Hepatocyte (in vitro differentiated cells): Measurements from ENCODE around the gene NRG3. TPM values are rescaled to one million over a fixed set of nuclear protein-coding genes. Genes with fewer than 3 reads are reported as not detected.
A peak's percentile ranks its signal among the peaks of the same experiment; 100 is the strongest.

Experiments
- DNase-seq: peaks from one replicate; pipeline ENCODE4 v3.0.0-alpha.2; 2016; ENCODE audit warnings: low spot score
- H2AFZ ChIP-seq: fragments of 200-600 bp; sonication (generic); 2 replicates; pipeline ENCODE4 v1.6.0; 2016; ENCODE audit warnings: antibody characterized with exemption, mild to moderate bottlenecking
- H3K27ac ChIP-seq: fragments of 200-600 bp; sonication (generic); 2 replicates; pipeline ENCODE4 v1.5.1; 2016; ENCODE audit warnings: mild to moderate bottlenecking
- H3K27me3 ChIP-seq: fragments of 200-600 bp; sonication (generic); 2 replicates; pipeline ENCODE4 v1.6.1; 2016
- H3K36me3 ChIP-seq: fragments of 200-600 bp; sonication (generic); replicated peaks from 2 replicates; pipeline ENCODE4 v1.5.1; 2016; ENCODE audit warnings: low read depth; ENCODE audit not compliant: insufficient read depth
- H3K4me1 ChIP-seq: fragments of 200-600 bp; sonication (generic); 2 replicates; pipeline ENCODE4 v1.5.1; 2016; ENCODE audit warnings: mild to moderate bottlenecking, moderate library complexity; ENCODE audit not compliant: insufficient read depth
- H3K4me2 ChIP-seq: fragments of 200-600 bp; sonication (generic); 2 replicates; pipeline ENCODE4 v1.6.0; 2016
- H3K4me3 ChIP-seq: fragments of 200-600 bp; sonication (generic); 2 replicates; pipeline ENCODE4 v1.5.1; 2016; ENCODE audit warnings: mild to moderate bottlenecking
- H3K79me2 ChIP-seq: fragments of 200-600 bp; sonication (generic); 2 replicates; pipeline ENCODE4 v1.6.0; 2017; ENCODE audit warnings: mild to moderate bottlenecking
- H3K9me2 ChIP-seq: fragments of 200-600 bp; sonication (generic); replicated peaks from 2 replicates; pipeline ENCODE4 v1.6.0; 2017; ENCODE audit warnings: mild to moderate bottlenecking; ENCODE audit not compliant: insufficient read depth
- H3K9me3 ChIP-seq: fragments of 200-600 bp; sonication (generic); 2 replicates; pipeline ENCODE4 v1.5.1; 2016; ENCODE audit warnings: low read depth, mild to moderate bottlenecking
- H4K20me1 ChIP-seq: fragments of 200-600 bp; sonication (generic); 2 replicates; pipeline ENCODE4 v1.6.0; 2016; ENCODE audit warnings: mild to moderate bottlenecking; ENCODE audit not compliant: insufficient read depth, poor library complexity, severe bottlenecking
- EZH2 ChIP-seq: fragments of 200-600 bp; sonication (generic); IDR thresholded peaks from 2 replicates; pipeline ENCODE4 v1.6.1; 2016; ENCODE audit warnings: antibody characterized with exemption, mild to moderate bottlenecking, borderline replicate concordance
- EZH2phosphoT487 ChIP-seq: fragments of 200-600 bp; sonication (generic); IDR thresholded peaks from one replicate; pipeline ENCODE4 v1.6.1; 2018; ENCODE audit warnings: antibody characterized with exemption, mild to moderate bottlenecking, low read depth, moderate library complexity; ENCODE audit not compliant: unreplicated experiment, severe bottlenecking
- WGBS: methylation state at CpG from one replicate; pipeline ENCODE4 v1.1.6; 2016; ENCODE audit warnings: low lambda C conversion rate; ENCODE audit errors: missing lambda C conversion rate; 5-methylcytosine and 5-hydroxymethylcytosine counted together
- polyA plus RNA-seq: library from polyadenylated mRNA; unstranded; fragments of >200 nt; fragmentation: Nextera tagmentation; extraction: Ambion mirVana; gene quantifications from 2 replicates; pipeline ENCODE4 v1.2.1, GENCODE V29; 2016
- total RNA-seq: library from RNA; depleted of rRNA; stranded (reverse); fragments of >200 nt; gene quantifications from 2 replicates; pipeline ENCODE4 v1.2.3, GENCODE V29; 2014
- TF ChIP-seq, protein P1 (sequence below): fragments of 200-600 bp; sonication (generic); IDR thresholded peaks from 2 replicates; pipeline ENCODE4 v1.5.1; 2016; ENCODE audit warnings: antibody characterized with exemption, mild to moderate bottlenecking; ENCODE audit not compliant: poor library complexity

NRG3 gene
- total and polyA plus RNA-seq, 2 experiments from 2014 or later: 0.57 to 2.0 TPM

DNA sequence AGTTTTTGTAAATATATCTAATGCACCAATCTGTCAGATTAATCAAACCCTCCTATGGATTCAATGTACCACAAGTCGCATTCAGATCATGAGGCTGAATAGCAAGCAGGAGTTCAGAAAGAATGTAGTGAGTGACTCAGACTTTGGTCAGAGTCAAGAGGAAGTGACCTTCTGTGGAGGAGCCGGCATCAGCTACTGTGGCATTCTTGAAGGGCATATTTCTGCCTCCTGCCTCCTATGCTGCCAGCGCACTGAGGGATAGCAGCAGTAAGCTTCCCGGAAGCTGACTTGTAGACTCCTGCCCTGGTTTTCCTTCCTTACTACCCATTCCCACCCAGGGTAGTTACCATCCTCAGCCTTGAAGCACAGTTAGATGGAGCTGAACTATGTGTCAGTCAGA lies 867.5 kb downstream of the NRG3 start:
- no peaks in the 10 kb centered on the region for H3K36me3 ChIP-seq
- no peak overlapping the region for H2AFZ ChIP-seq

DNA sequence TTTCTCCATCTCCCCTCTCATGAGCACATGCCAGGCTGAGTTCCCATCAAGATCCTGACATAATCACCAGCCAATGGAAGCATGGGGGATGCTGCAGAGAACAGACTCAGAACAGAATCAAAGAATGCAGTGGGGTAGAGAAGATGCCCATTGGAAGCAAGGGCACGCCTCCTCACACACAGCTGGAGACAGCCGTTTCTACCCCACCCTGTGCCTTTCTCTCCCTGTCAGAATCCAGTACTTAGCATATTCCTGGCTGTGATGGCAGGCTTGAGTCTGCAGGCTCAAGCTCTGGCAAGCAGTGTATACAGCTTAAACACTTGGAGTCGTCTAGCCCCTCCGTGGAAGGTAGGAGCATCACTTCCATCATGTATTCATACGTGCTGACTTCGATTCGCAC lies 867.9 kb downstream of the NRG3 start:
- no peak overlapping the region for H3K4me2 ChIP-seq

More for the DNA sequence above, 867.5 kb downstream of the NRG3 start:
- TF ChIP-seq, protein P1, sequence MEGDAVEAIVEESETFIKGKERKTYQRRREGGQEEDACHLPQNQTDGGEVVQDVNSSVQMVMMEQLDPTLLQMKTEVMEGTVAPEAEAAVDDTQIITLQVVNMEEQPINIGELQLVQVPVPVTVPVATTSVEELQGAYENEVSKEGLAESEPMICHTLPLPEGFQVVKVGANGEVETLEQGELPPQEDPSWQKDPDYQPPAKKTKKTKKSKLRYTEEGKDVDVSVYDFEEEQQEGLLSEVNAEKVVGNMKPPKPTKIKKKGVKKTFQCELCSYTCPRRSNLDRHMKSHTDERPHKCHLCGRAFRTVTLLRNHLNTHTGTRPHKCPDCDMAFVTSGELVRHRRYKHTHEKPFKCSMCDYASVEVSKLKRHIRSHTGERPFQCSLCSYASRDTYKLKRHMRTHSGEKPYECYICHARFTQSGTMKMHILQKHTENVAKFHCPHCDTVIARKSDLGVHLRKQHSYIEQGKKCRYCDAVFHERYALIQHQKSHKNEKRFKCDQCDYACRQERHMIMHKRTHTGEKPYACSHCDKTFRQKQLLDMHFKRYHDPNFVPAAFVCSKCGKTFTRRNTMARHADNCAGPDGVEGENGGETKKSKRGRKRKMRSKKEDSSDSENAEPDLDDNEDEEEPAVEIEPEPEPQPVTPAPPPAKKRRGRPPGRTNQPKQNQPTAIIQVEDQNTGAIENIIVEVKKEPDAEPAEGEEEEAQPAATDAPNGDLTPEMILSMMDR: no peak
- no peak for TF ChIP-seq EZH2
- no peak for TF ChIP-seq EZH2phosphoT487
- Histone ChIP-seq H3K79me2 (no peaks in the 10 kb centered on the region), H4K20me1 (no peaks in the 10 kb centered on the region), H3K9me3 (no peaks in the 10 kb centered on the region), H3K4me3 (no peak overlapping the region), H3K27ac (no peak overlapping the region), H3K9me2 (no peaks in the 10 kb centered on the region), H3K4me2 (no peak overlapping the region), H3K27me3 (no peaks in the 10 kb centered on the region), H3K4me1 (no peaks in the 10 kb centered on the region)
- DNase-seq: peak; percentile 17
- WGBS: 70% methylated on average over 4 of the region's 4 CpGs

DNA sequence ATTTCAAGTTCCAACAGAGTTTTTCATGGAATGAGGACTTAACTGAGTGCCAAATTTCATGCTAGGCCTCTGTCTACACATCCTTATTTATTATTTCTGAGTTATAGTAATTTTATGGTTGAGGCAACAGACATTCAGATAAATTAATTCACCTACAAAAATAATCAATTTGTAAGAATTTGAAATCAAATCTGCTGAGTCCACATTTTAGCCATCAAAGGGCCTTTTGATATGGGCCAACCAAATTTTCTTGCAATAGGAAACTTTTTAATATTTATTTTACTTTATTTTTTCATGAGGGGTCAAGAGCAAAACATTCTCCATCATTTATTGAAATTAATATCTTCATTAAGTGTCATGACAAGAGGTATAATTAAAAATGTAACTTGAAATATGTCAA lies 875.5 kb downstream of the NRG3 start:
- Histone ChIP-seq H4K20me1 (no peaks in the 10 kb centered on the region), H3K4me3 (no peak overlapping the region), H3K9me3 (no peaks in the 10 kb centered on the region), H3K79me2 (no peaks in the 10 kb centered on the region), H3K36me3 (no peaks in the 10 kb centered on the region), H3K4me1 (no peaks in the 10 kb centered on the region), H2AFZ (no peak overlapping the region), H3K4me2 (no peak overlapping the region), H3K27ac (no peak overlapping the region), H3K9me2 (no peaks in the 10 kb centered on the region), H3K27me3 (no peaks in the 10 kb centered on the region)
- no peak for DNase-seq
- TF ChIP-seq EZH2phosphoT487 (no peak), EZH2 (no peak)
- TF ChIP-seq, protein P1: no peak

More for the DNA sequence above, 867.9 kb downstream of the NRG3 start:
- Histone ChIP-seq H3K79me2 (no peaks in the 10 kb centered on the region), H3K4me3 (no peak overlapping the region), H4K20me1 (no peaks in the 10 kb centered on the region), H3K4me1 (no peaks in the 10 kb centered on the region), H3K27ac (no peak overlapping the region), H3K27me3 (no peaks in the 10 kb centered on the region), H3K9me2 (no peaks in the 10 kb centered on the region), H3K36me3 (no peaks in the 10 kb centered on the region), H3K9me3 (no peaks in the 10 kb centered on the region), H2AFZ (no peak overlapping the region)
- WGBS: 91% methylated on average over 7 of the region's 7 CpGs
- TF ChIP-seq EZH2: no peak
- TF ChIP-seq, protein P1: no peak
- no peak for TF ChIP-seq EZH2phosphoT487
- no peak for DNase-seq

DNA sequence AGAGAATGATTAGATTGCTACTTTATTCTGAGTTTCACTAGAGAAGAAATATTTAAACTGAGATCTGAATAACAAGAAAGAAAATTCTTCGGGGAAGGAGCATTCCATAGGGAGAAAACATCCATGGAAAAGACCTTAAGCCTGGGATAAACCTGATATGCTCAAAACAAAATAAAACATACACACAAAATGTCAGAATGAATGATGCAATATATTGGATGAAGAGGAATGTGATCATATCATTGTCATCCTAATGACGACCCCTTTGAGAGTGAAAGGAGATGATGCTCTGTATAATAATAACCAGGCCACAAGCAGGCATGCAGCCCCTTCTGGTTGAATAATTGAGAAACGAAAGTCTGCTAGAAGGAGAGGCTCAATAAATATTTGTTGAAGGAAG lies 882.4 kb downstream of the NRG3 start:
- H3K4me1 ChIP-seq: no peaks in the 10 kb centered on the region
- H3K27ac ChIP-seq: no peak overlapping the region
- 67% methylated on average over 3 of the region's 3 CpGs for WGBS
- H3K79me2 ChIP-seq: no peaks in the 10 kb centered on the region
- no peak overlapping the region for H2AFZ ChIP-seq
- H3K4me3 ChIP-seq: no peak overlapping the region
- H3K27me3 ChIP-seq: no peaks in the 10 kb centered on the region
- TF ChIP-seq, protein P1: no peak
- no peak for TF ChIP-seq EZH2
- TF ChIP-seq EZH2phosphoT487: no peak
- H3K9me2 ChIP-seq: no peaks in the 10 kb centered on the region
- no peaks in the 10 kb centered on the region for H4K20me1 ChIP-seq
- H3K4me2 ChIP-seq: no peak overlapping the region
- DNase-seq: no peak
- no peaks in the 10 kb centered on the region for H3K36me3 ChIP-seq
- H3K9me3 ChIP-seq: no peaks in the 10 kb centered on the region
